HG03520 (cell line): ENCODE results near the gene POLDIP2.
A peak's percentile ranks its signal among the peaks of the same experiment; 100 is the strongest.

ENCODE experiments used
- ATAC-seq: cut with Tn5 transposase; IDR thresholded peaks from one replicate; pipeline ENCODE4 v1.9.1; 2021; ENCODE audit warnings: mild to moderate bottlenecking, moderate library complexity; ENCODE audit not compliant: unreplicated experiment

POLDIP2 gene

GRCh38 chr17:28338056-28338768 lies 19.1 kb downstream of the POLDIP2 start:
- no peak for ATAC-seq

- ATAC-seq, result no peak
Observed at GRCh38 chr17:28335959-28336871, 21.1 kb downstream of the POLDIP2 start.

- ATAC-seq, result peak; percentile 94
Observed at GRCh38 chr17:28335201-28335958, 21.9 kb downstream of the POLDIP2 start, which contains the start of the genes IFT20 and TNFAIP1. IFT20 (minus strand) TSS chr17:28335472; CDS start chr17:28331985, 3,487 bp downstream. TNFAIP1 (plus strand) TSS chr17:28335761; CDS start chr17:28339522, 3,761 bp downstream.

GRCh38 chr17:28334666-28335200 lies 22.6 kb downstream of the POLDIP2 start:
- no peak for ATAC-seq

GRCh38 chr17:28334171-28334570 lies 23.2 kb downstream of the POLDIP2 start:
- no peak for ATAC-seq

- no peak for ATAC-seq
Observed at GRCh38 chr17:28333083-28333746, 24.1 kb downstream of the POLDIP2 start.

GRCh38 chr17:28331891-28332420 lies 25.4 kb downstream of the POLDIP2 start:
- ATAC-seq, result no peak

GRCh38 chr17:28330671-28331070 lies 26.7 kb downstream of the POLDIP2 start:
- ATAC-seq, result no peak

GRCh38 chr17:28328325-28328724 lies 29.0 kb downstream of the POLDIP2 start:
- ATAC-seq, result no peak

- ATAC-seq, result no peak
Observed at GRCh38 chr17:28327709-28328108, 29.6 kb downstream of the POLDIP2 start.

- peak; percentile 71 for ATAC-seq
Observed at GRCh38 chr17:28327031-28327607, 30.2 kb downstream of the POLDIP2 start.

GRCh38 chr17:28326114-28326513 lies 31.2 kb downstream of the POLDIP2 start:
- no peak for ATAC-seq

GRCh38 chr17:28325211-28325610 lies 32.1 kb downstream of the POLDIP2 start:
- no peak for ATAC-seq

- ATAC-seq, result no peak
Observed at GRCh38 chr17:28324781-28325180, 32.5 kb downstream of the POLDIP2 start.

- ATAC-seq, result no peak
Observed at GRCh38 chr17:28324267-28324745, 33.0 kb downstream of the POLDIP2 start.

GRCh38 chr17:28320215-28321061 lies 36.9 kb downstream of the POLDIP2 start:
- no peak for ATAC-seq

- no peak for ATAC-seq
Observed at GRCh38 chr17:28319598-28319935, 37.8 kb downstream of the POLDIP2 start.

GRCh38 chr17:28318759-28319597 lies 38.3 kb downstream of the POLDIP2 start, which contains the start of gene TMEM97:
TMEM97 (plus strand) TSS chr17:28319200; CDS start chr17:28319240, 40 bp downstream.
- peak; percentile 92 for ATAC-seq
